GM12878 (cell line): Measurements from ENCODE around the gene SPATS2L. TPM values are rescaled to one million over a fixed set of nuclear protein-coding genes. Genes with fewer than 3 reads are reported as not detected.

ENCODE experiments used
- ATAC-seq: fragments of 200-7000 bp; cut with Tn5 transposase; 3 replicates; pipeline ENCODE4 v1.9.1; 2020; ENCODE audit warnings: mild to moderate bottlenecking, moderate library complexity
- BruUV-seq: library from RNA; stranded (reverse); fragments of 400-500 nt; replicated peaks from 2 replicates; lab custom pipeline; 2021; lab: Mats Ljungman, UMichigan
- CTCF ChIA-PET: fragments of 300-600 bp; sonication (Branson Sonifier 250); formaldehyde crosslinking; extraction: SDS; loops from one replicate; lab custom pipeline; 2021; ENCODE audit warnings: inconsistent platforms; lab: Yijun Ruan, JAX
- POLR2A ChIA-PET: fragments of 350-600 bp; formaldehyde crosslinking; extraction: SDS; loops from one replicate; lab custom pipeline; 2021; ENCODE audit warnings: inconsistent platforms; lab: Charles Lee
- RAD21 ChIA-PET: fragments of 300-600 bp; sonication (Branson Sonifier 250); formaldehyde crosslinking; loops from one replicate; lab custom pipeline; 2023; ENCODE audit warnings: antibody characterized with exemption; ENCODE audit not compliant: unreplicated experiment; lab: Charles Lee
- SMC1A ChIA-PET: fragments of 300-600 bp; sonication (Branson Sonifier 250); formaldehyde crosslinking; loops from one replicate; lab custom pipeline; 2023; ENCODE audit not compliant: unreplicated experiment, uncharacterized antibody; lab: Charles Lee
- DNase-seq: peaks from one replicate; pipeline ENCODE4 v3.0.0-alpha.2; 2011; ENCODE audit warnings: low read depth, low spot score
- FAIRE-seq: peaks from 3 replicates; lab custom pipeline; 2011; peaks lifted over from hg19 to GRCh38; lab: Jason Lieb, UNC
- H2AFZ ChIP-seq: 2 replicates; pipeline ENCODE4 v1.6.0; 2011; ENCODE audit warnings: low read depth, low read length, control low read depth; ENCODE audit not compliant: control insufficient read depth
- H3K27ac ChIP-seq: 2 replicates; pipeline ENCODE4 v1.5.1; 2011; ENCODE audit warnings: control low read depth; ENCODE audit not compliant: control insufficient read depth, insufficient read depth
- H3K27me3 ChIP-seq, 2 experiments: replicated peaks in 1 of 2; 2 replicates each; pipeline versions ENCODE4 v1.6.0 to v1.6.1; 2011; ENCODE audit warnings: low read length in 1 of 2; ENCODE audit not compliant: control insufficient read depth in 2 of 2, insufficient read depth in 2 of 2
- H3K36me3 ChIP-seq, 2 experiments: 2 replicates each; pipeline ENCODE4 v1.5.1; 2011; ENCODE audit warnings: low read length in 1 of 2; ENCODE audit not compliant: control insufficient read depth in 2 of 2, insufficient read depth in 2 of 2
- H3K4me1 ChIP-seq: 2 replicates; pipeline ENCODE4 v1.6.1; 2011; ENCODE audit warnings: mild to moderate bottlenecking, low read length, moderate library complexity, mixed read lengths; ENCODE audit not compliant: control insufficient read depth, insufficient read depth
- H3K4me2 ChIP-seq: 2 replicates; pipeline ENCODE4 v1.6.0; 2011; ENCODE audit warnings: control low read depth; ENCODE audit not compliant: control insufficient read depth, insufficient read depth
- H3K4me3 ChIP-seq: fragments of 200-600 bp; sonication (generic); 2 replicates; pipeline ENCODE4 v1.5.1; 2016
- H3K79me2 ChIP-seq: 2 replicates; pipeline ENCODE4 v1.6.0; 2011; ENCODE audit warnings: low read length; ENCODE audit not compliant: control insufficient read depth, insufficient read depth
- H3K9ac ChIP-seq: 2 replicates; pipeline ENCODE4 v1.8.0; 2011; ENCODE audit warnings: low read length, control low read depth, mixed read lengths; ENCODE audit not compliant: control insufficient read depth, insufficient read depth
- H3K9me3 ChIP-seq: replicated peaks from 3 replicates; pipeline ENCODE4 v1.5.1; 2011; ENCODE audit warnings: mild to moderate bottlenecking, low read length; ENCODE audit not compliant: control insufficient read depth, insufficient read depth
- H4K20me1 ChIP-seq: 2 replicates; pipeline ENCODE4 v1.6.0; 2011; ENCODE audit not compliant: control insufficient read depth, insufficient read depth
- BCL11A ChIP-seq: IDR thresholded peaks from 2 replicates; pipeline ENCODE4 v1.6.1; 2011; ENCODE audit warnings: low read depth, low read length
- CHD1 ChIP-seq: IDR thresholded peaks from 2 replicates; pipeline ENCODE4 v1.6.1; 2012; ENCODE audit warnings: low read depth, low read length, improper control_type of control experiment
- EP300 ChIP-seq, 2 experiments: fragments of 150-350 bp in 1 of 2; IDR thresholded peaks; 2 replicates each; pipeline ENCODE4 v1.6.1; 2011 to 2012; ENCODE audit warnings: low read depth in 2 of 2, low read length in 2 of 2, borderline replicate concordance in 1 of 2, improper control_type of control experiment in 1 of 2, inconsistent platforms in 1 of 2; ENCODE audit not compliant: control insufficient read depth in 1 of 2
- MTA2 ChIP-seq: fragments of 450-650 bp; IDR thresholded peaks from 2 replicates; pipeline ENCODE4 v1.6.1; 2016; ENCODE audit warnings: low read depth, mild to moderate bottlenecking, moderate library complexity
- NKRF ChIP-seq: fragments of 450-650 bp; conservative IDR thresholded peaks from 2 replicates; pipeline ENCODE4 v1.6.1; 2017; ENCODE audit warnings: mild to moderate bottlenecking, moderate library complexity
- POLR2AphosphoS5 ChIP-seq: IDR thresholded peaks from 2 replicates; pipeline ENCODE4 v1.6.1; 2011; ENCODE audit warnings: mild to moderate bottlenecking, low read length, inconsistent platforms
- RCOR1 ChIP-seq: conservative IDR thresholded peaks from 2 replicates; pipeline ENCODE4 v1.6.1; 2012; ENCODE audit warnings: low read depth, low read length, improper control_type of control experiment
- TAF1 ChIP-seq: IDR thresholded peaks from 2 replicates; pipeline ENCODE4 v1.6.1; 2011; ENCODE audit warnings: mild to moderate bottlenecking, low read depth, low read length, borderline replicate concordance
- ZNF274 ChIP-seq: IDR thresholded peaks from one replicate; pipeline ENCODE4 v1.8.0; 2011; ENCODE audit not compliant: insufficient read length, insufficient read depth
- ZZZ3 ChIP-seq: IDR thresholded peaks from 2 replicates; pipeline ENCODE4 v1.6.1; 2011; ENCODE audit warnings: low read depth; ENCODE audit not compliant: control insufficient read depth, insufficient read length
- WGBS: methylation state at CpG from one replicate; pipeline ENCODE4 v1.1.6; 2016; ENCODE audit warnings: low lambda C conversion rate; ENCODE audit not compliant: insufficient replicate concordance, insufficient coverage; ENCODE audit errors: missing lambda C conversion rate; 5-methylcytosine and 5-hydroxymethylcytosine counted together
- in situ Hi-C: fragments of 300-500 bp; cut with MboI; formaldehyde crosslinking; loops from 9 replicates; pipeline ENCODE4 v1.14.3; 2018; ENCODE audit warnings: mixed read lengths
- intact Hi-C: fragments of 100-400 bp; cut with micrococcal nuclease; formaldehyde crosslinking; loops from one replicate; pipeline ENCODE4 v1.14.2; 2022; ENCODE audit not compliant: unreplicated experiment
- polyA plus RNA-seq, 11 experiments: library from polyadenylated mRNA; depleted of rRNA in 4 of 11; unstranded in 6 of 11; stranded (reverse) in 5 of 11; fragments of >200 nt; fragmentation: Nextera tagmentation in 4 of 11; fragmentation: Illumina TruSeq in 1 of 11; extraction: Ambion mirVana in 4 of 11; extraction: Trizol in 1 of 11; gene quantifications; 1 replicate in 1 of 11; 2 replicates in 10 of 11; pipeline versions ENCODE4 v1.2.1 to v1.2.3, GENCODE V29; 2011 to 2016; ENCODE audit warnings: inconsistent platforms in 2 of 11, missing spikeins in 2 of 11, low read depth in 1 of 11
- total RNA-seq, 4 experiments: library from RNA; depleted of rRNA in 3 of 4; stranded (reverse); fragments of >200 nt in 3 of 4; fragmentation: Illumina TruSeq in 1 of 4; extraction: Trizol in 1 of 4; gene quantifications; 2 replicates each; pipeline versions ENCODE4 v1.2.1 to v1.2.3, GENCODE V29; 2013 to 2021
- TF ChIP-seq, protein P1 (sequence below): fragments of 450-650 bp; formaldehyde crosslinking; IDR thresholded peaks from 2 replicates; pipeline ENCODE4 v1.5.0; 2022; ENCODE audit warnings: mild to moderate bottlenecking, missing genetic modification characterization

The SPATS2L gene
- total and polyA plus RNA-seq, 10 of the 15 experiments (the other 5 are each of a cell fraction or from before 2014, with no cell fraction given), result 5.2 to 30.0 (median 20.1) TPM

DNA sequence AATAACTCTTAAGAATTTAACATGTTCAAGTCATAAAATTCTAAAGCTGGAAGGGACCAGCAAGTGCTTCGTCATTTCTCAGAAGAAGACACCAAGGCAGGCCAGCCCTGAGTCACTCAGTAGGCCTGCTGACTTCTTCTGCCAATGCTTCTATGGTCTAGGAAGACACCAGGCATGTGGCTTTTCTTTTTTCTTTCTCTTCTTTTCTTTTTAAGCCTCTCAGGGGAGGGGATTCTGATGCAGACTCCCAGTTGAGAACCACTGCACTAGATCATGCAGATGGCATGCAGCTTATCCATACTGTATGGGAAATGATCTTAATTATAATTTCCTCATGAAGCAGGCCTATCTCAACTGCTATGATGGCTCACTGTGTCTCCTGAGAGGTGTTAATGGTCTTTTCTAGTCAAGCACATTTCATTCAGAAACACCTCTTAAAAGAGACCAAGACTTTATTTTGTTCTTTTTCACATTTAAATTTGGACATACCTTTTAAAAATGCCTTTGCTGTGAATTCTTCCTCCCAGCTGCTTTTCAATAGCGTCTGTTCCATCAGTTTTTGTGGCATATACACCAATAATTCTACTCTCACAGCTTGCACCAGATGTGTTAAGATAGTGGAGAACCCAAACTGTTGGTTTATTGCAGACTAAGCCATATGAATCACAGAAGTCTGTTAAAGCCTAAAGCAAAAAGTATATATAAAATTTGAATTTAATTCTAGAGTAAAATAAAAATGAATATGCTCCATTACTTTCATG is 192.1 kb downstream of the SPATS2L start:
- Histone ChIP-seq H3K27ac (no peak overlapping the region), H3K4me2 (no peak overlapping the region), H3K79me2 (no peaks in the 10 kb centered on the region), H3K27me3 (no peaks in the 10 kb centered on the region), H4K20me1 (no peaks in the 10 kb centered on the region), H3K4me1 (no peaks in the 10 kb centered on the region), H3K4me3 (no peak overlapping the region), H2AFZ (no peak overlapping the region), H3K9ac (no peak overlapping the region), H3K9me3 (no peaks in the 10 kb centered on the region), H3K36me3 (peaks cover 0 to 2% of the 10 kb centered on the region in 2 experiments; a peak in 1 of 4 replicates)
- BruUV-seq, result no TSS peak
- ATAC-seq (no peak), FAIRE-seq (no peak), DNase-seq (no peak)
- WGBS, result 89% methylated on average over 2 of the region's 2 CpGs
- in situ Hi-C loops (no loop called here), intact Hi-C loops (no loop called here)
- TF ChIP-seq POLR2AphosphoS5 (no peak), MTA2 (no peak), BCL11A (no peak), EP300 (IDR thresholded peaks at IDR 0.05; ENCODE audit: borderline replicate concordance in 1 of 2, control insufficient read depth in 1 of 2, low read depth in 2 of 2, low read length in 2 of 2) (no peak), CHD1 (no peak), ZNF274 (no peak), TAF1 (no peak), ZZZ3 (no peak), RCOR1 (no peak), NKRF (no peak)
- TF ChIP-seq, protein P1, sequence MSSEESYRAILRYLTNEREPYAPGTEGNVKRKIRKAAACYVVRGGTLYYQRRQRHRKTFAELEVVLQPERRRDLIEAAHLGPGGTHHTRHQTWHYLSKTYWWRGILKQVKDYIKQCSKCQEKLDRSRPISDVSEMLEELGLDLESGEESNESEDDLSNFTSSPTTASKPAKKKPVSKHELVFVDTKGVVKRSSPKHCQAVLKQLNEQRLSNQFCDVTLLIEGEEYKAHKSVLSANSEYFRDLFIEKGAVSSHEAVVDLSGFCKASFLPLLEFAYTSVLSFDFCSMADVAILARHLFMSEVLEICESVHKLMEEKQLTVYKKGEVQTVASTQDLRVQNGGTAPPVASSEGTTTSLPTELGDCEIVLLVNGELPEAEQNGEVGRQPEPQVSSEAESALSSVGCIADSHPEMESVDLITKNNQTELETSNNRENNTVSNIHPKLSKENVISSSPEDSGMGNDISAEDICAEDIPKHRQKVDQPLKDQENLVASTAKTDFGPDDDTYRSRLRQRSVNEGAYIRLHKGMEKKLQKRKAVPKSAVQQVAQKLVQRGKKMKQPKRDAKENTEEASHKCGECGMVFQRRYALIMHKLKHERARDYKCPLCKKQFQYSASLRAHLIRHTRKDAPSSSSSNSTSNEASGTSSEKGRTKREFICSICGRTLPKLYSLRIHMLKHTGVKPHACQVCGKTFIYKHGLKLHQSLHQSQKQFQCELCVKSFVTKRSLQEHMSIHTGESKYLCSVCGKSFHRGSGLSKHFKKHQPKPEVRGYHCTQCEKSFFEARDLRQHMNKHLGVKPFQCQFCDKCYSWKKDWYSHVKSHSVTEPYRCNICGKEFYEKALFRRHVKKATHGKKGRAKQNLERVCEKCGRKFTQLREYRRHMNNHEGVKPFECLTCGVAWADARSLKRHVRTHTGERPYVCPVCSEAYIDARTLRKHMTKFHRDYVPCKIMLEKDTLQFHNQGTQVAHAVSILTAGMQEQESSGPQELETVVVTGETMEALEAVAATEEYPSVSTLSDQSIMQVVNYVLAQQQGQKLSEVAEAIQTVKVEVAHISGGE (CRISPR knock-in tag), result no peak
- POLR2A ChIA-PET, result interaction anchor here (1.1 kb wide), 1 partner anchor 11 kb away, joined by 3 read pairs; the partner anchor contains the start of gene KCTD18
- SMC1A ChIA-PET, result interaction anchor here (0.6 to 1.3 kb wide), 5 partner anchors 11 to 37 kb away, joined by 3 to 5 read pairs (median 3); partner anchors contain the start of gene KCTD18
- RAD21 ChIA-PET, result no interaction called here
- CTCF ChIA-PET, result interaction anchor here (1.6 to 2.8 kb wide), 2 partner anchors 14 to 514 kb away, joined by 3 to 32 read pairs; no protein-coding TSS in a partner anchor
